Immature natural killer cell (primary cell): ENCODE data around the gene DOK6. TPM values are rescaled to one million over a fixed set of nuclear protein-coding genes. Genes with fewer than 3 reads are reported as not detected.

Experiments
- DNase-seq, 3 donors: peaks; one replicate each; pipeline ENCODE4 v3.0.0; 2022; ENCODE audit warnings: mixed read lengths in 1 of 3
- H3K27ac Mint-ChIP-seq, 6 donors: one replicate each; pipeline ENCODE4 v1.8.0; 2020; ENCODE audit warnings: mixed read lengths in 6 of 6, mild to moderate bottlenecking in 5 of 6, inconsistent platforms in 4 of 6, moderate library complexity in 3 of 6
- H3K27me3 Mint-ChIP-seq, 3 donors: one replicate each; pipeline ENCODE4 v1.8.0; 2020 to 2021; ENCODE audit warnings: low read depth in 3 of 3, mild to moderate bottlenecking in 3 of 3, mixed read lengths in 3 of 3, moderate library complexity in 3 of 3, inconsistent platforms in 1 of 3
- H3K36me3 Mint-ChIP-seq, 3 donors: one replicate each; pipeline ENCODE4 v1.8.0; 2020; ENCODE audit warnings: mixed read lengths in 3 of 3, inconsistent platforms in 2 of 3, mild to moderate bottlenecking in 2 of 3
- H3K4me1 Mint-ChIP-seq, 2 donors: one replicate each; pipeline ENCODE4 v1.8.0; 2020; ENCODE audit warnings: inconsistent platforms in 2 of 2, mild to moderate bottlenecking in 2 of 2, mixed read lengths in 2 of 2, moderate library complexity in 1 of 2
- H3K4me3 Mint-ChIP-seq, 5 donors: one replicate each; pipeline ENCODE4 v1.8.0; 2020; ENCODE audit warnings: mild to moderate bottlenecking in 5 of 5, mixed read lengths in 5 of 5, inconsistent platforms in 3 of 5, moderate library complexity in 3 of 5
- H3K9me3 Mint-ChIP-seq, 6 donors: one replicate each; pipeline ENCODE4 v1.8.0; 2020; ENCODE audit warnings: mild to moderate bottlenecking in 6 of 6, mixed read lengths in 6 of 6, inconsistent platforms in 4 of 6, moderate library complexity in 3 of 6
- polyA plus RNA-seq, 3 donors: library from polyadenylated mRNA; unstranded; fragments of 300-500 nt; fragmentation: Illumina TruSeq; gene quantifications; one replicate each; pipeline ENCODE4 v1.2.3, GENCODE V29; 2021

DOK6 gene
- polyA plus RNA-seq, 3 donors from 2014 or later, result 0.17 to 0.54 (median 0.30) TPM

DNA sequence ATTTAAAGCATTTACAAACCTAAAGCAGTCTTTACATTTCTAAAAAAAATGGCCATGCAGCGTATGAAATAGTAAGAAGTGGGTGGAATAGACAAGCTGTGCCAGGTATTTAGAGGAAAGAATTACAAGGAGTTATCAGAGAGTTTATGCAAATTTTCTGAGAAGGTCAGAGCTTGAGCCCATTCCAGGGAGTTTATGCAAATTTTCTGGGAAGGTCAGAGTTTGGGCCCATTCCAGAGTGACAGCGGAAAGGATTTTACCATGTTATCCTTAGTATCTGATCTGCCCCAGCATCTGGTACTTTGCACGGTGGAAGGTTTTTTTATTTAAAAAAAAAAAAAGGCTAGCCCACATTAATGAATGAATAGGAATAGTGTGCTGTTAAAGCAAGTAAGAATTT, 1.4 kb upstream of the DOK6 start:
- Mint-ChIP-seq H3K4me1 (peaks cover 6 to 8% of the 10 kb centered on the region in 2 donors), H3K27me3 (peaks cover 10 to 36% (median 25%) of the 10 kb centered on the region in 3 donors), H3K27ac (no peak overlapping the region), H3K9me3 (peaks cover 0 to 2% (median under 1%) of the 10 kb centered on the region in 6 donors), H3K36me3 (no peaks in the 10 kb centered on the region), H3K4me3 (peak overlapping the region in 1 of 5 donors; percentile 1)
- DNase-seq, result no peak

DNA sequence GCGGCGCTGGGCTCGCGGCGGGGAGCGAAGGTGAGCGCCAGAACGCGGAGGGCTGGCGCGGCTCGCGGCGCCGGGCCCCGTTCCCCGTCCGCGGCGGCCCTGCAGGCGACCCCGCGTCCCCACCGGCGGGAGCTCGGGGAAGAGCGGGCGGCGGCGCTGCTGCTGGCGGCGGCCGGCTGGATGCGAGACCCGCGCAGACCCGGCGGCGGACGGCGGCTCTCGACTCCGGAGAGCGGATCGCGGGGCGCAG, 213 bp downstream of the DOK6 start:
- peaks cover 10 to 47% (median 27%) of the 10 kb centered on the region in 3 donors for H3K27me3 Mint-ChIP-seq
- peaks cover 6 to 8% of the 10 kb centered on the region in 2 donors for H3K4me1 Mint-ChIP-seq
- no peaks in the 10 kb centered on the region for H3K36me3 Mint-ChIP-seq
- no peak for DNase-seq
- H3K27ac Mint-ChIP-seq, result no peak overlapping the region
- H3K4me3 Mint-ChIP-seq, result no peak overlapping the region
- H3K9me3 Mint-ChIP-seq, result peaks cover 0 to 2% (median 0%) of the 10 kb centered on the region in 6 donors

DNA sequence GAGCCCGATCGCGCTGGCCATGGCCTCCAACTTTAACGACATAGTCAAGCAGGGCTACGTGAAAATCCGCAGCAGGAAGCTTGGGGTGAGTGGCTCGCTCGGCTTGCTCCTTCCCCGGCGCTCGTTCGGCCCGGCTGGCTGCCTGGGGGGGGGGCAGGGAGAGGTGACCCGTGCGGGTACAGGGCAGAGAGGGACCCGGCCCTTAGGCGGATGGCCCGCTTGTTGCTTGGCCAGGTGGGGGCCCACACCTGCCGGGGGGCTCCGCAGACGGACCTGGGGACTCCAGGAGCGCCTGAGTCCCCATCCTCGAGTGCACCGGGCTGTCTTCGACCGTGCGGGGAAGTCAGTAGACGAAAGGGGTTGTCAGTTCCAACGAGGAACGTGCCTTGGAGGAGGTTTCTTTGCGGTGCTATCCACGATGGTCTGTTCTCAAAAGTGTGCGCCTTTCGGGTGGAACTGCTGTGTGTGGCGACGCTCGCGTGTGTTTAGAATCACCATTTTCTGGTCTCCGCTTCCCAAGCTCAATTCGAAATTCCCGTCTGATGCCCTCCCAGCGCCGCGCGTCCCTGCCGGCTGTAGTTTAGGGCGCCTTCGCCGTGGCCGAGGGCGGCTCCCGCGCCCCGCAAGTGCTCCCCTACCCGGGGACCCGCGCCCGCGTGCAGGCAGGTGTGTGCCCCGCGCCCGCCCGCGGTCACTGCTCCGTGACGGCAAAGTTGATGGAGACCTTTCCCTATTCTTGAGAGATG, 711 bp downstream of the DOK6 start:
- Mint-ChIP-seq H3K27ac (no peak overlapping the region), H3K36me3 (no peaks in the 10 kb centered on the region), H3K27me3 (peaks cover 10 to 47% (median 26%) of the 10 kb centered on the region in 3 donors), H3K9me3 (peaks cover 0 to 2% (median 0%) of the 10 kb centered on the region in 6 donors), H3K4me1 (peaks cover 6 to 8% of the 10 kb centered on the region in 2 donors), H3K4me3 (peak overlapping the region in 2 of 5 donors; percentile 10 to 46)
- DNase-seq, result no peak

DNA sequence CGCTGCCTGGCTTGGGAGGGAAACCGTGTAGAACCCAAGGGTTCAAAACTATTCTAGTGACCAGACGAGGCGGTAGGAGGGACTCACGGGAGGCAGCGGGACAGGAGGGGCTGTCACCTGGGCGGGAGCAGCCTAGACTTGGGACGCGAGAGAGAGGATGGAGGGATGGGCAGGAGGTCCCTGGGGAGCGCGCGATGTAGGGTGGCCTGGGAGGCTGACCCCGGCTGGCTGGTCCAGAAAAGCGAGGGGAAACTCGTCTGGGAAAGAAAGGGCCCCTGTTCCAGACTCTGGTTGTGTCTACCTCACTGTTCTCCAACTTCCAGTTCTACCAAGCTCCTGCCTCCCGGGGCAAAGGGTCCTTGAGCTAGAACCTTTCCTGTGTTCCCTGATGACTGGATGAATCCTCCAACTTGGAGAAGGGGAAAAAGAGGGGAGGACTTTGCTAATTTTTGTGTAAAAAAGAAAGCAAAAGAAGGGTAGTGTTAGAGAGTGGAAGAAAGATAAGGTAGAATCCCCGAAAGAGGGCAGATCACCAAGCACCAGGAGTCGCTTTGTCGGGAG, 1.4 kb downstream of the DOK6 start:
- H3K36me3 Mint-ChIP-seq, result no peaks in the 10 kb centered on the region
- DNase-seq, result no peak
- peaks cover 10 to 43% (median 22%) of the 10 kb centered on the region in 3 donors for H3K27me3 Mint-ChIP-seq
- H3K4me1 Mint-ChIP-seq, result peaks cover 6 to 8% of the 10 kb centered on the region in 2 donors
- peak overlapping the region in 1 of 5 donors; percentile 26 for H3K4me3 Mint-ChIP-seq
- H3K27ac Mint-ChIP-seq, result no peak overlapping the region
- peaks cover 0 to 2% (median 0%) of the 10 kb centered on the region in 6 donors for H3K9me3 Mint-ChIP-seq

DNA sequence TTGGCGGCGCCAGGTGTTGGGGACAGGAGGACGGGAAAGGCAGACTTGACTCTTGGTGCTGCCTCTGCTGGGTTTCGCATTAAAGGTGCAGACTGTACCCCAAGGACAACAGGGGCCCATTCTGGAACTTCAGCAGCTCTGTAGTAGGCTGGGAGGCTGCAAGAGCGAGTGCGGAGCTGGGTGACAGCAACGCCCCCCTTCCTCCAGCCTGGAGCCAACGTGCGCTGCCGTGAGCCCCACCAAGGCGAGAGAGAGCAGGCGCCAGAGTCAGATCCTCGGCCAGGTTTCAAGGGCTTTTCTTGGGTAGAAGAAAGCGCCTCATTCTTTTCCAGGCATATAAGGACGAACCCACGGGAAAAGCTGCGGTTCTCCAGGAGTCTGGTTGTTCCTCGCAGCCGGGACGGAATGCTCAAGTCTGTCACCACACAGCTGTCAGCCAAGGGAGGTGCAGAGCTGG, 1.9 kb downstream of the DOK6 start:
- Mint-ChIP-seq H3K4me3 (no peak overlapping the region), H3K27me3 (peaks cover 10 to 43% (median 20%) of the 10 kb centered on the region in 3 donors), H3K4me1 (peaks cover 6 to 8% of the 10 kb centered on the region in 2 donors), H3K27ac (no peak overlapping the region), H3K36me3 (no peaks in the 10 kb centered on the region), H3K9me3 (peaks cover 0 to 2% (median 0%) of the 10 kb centered on the region in 6 donors)
- DNase-seq, result no peak

DNA sequence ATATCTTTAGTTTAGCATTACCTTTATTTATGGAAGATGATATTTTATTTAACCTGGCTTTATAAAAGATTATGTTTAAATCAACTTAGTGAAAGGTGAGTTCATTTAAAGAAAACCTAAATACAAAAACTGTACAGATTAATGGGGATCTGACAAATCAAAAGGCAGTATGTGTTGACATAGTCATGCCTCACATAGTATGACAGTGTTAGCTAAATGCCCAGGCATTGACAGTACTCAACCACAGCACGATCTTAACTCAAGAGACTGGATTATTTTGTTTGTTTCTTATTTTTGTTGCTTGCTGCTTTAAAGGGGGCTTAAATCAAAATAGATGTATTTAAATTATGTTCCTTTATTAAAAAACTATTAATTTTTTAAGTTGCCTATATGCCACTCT, 7.8 kb downstream of the DOK6 start:
- Mint-ChIP-seq H3K4me1 (no peaks in the 10 kb centered on the region), H3K36me3 (no peaks in the 10 kb centered on the region), H3K4me3 (no peak overlapping the region), H3K27me3 (peaks cover 2 to 17% (median 3%) of the 10 kb centered on the region in 3 donors), H3K9me3 (no peaks in the 10 kb centered on the region), H3K27ac (no peak overlapping the region)
- no peak for DNase-seq

DNA sequence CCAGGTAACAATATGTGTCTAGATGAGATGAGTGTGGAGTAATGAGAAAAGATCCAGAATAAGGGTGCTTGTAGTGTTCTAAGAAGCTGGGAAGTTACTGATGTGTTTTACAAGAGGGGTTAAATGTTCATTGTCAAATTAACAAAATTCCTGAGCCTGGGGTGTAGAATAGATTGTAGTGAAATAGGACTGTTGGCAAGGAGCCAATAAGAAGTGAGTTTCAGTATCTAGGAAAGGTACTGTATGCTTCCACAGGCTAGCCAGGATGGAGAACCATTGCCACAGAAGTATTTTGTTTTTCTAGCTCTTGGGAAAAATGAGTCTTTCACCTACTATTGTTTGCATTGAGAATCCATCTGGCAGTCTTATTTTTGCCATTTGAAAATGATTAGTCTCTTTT, 10.5 kb downstream of the DOK6 start:
- Mint-ChIP-seq H3K27me3 (peaks cover 0 to 6% (median 4%) of the 10 kb centered on the region in 3 donors), H3K27ac (no peak overlapping the region), H3K4me3 (no peak overlapping the region), H3K36me3 (no peaks in the 10 kb centered on the region), H3K4me1 (no peaks in the 10 kb centered on the region), H3K9me3 (no peaks in the 10 kb centered on the region)
- no peak for DNase-seq

DNA sequence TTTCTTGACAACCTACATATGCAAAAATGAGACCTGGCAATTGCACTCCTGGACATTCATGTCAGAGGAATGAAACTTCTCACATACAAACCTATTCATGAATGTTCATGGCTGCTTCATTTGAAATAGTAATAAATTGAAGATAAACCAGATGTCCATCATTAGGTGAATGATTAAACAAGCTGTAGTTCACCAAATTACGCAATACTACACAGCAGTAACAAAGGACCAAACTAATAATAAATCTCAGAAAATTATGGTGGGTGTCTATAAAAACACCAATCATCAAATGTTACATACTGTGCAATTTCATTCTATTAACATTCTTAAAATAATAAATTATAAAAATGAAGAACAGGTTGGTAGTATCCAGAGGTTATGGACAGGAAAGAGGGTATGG, 13.5 kb downstream of the DOK6 start:
- Mint-ChIP-seq H3K27ac (no peak overlapping the region), H3K36me3 (no peaks in the 10 kb centered on the region), H3K9me3 (no peaks in the 10 kb centered on the region), H3K4me3 (no peak overlapping the region), H3K4me1 (no peaks in the 10 kb centered on the region), H3K27me3 (peaks cover 0 to 8% (median 6%) of the 10 kb centered on the region in 3 donors)
- no peak for DNase-seq

DNA sequence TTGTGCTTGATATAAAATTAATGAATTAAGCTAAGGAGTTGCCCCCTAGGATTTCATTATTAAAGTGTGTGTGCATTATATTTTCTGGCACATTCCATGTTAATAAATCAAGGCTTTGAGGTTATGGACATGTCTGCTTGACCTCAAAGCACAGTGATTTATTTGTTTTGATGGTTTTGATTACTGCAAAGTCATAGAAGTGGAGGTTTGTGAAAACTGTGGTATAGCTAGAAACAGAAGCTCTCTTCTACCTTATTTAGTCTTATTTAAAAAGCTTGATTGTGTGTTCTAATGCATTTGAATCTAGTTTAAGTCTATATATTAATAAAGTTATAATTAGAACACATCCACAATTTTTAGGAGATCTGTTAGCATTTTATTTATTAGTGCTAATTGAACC, 32.2 kb downstream of the DOK6 start:
- Mint-ChIP-seq H3K4me1 (no peaks in the 10 kb centered on the region), H3K9me3 (peaks cover 0 to 2% (median 0%) of the 10 kb centered on the region in 6 donors), H3K36me3 (no peaks in the 10 kb centered on the region), H3K27me3 (peaks cover 0 to 4% (median 2%) of the 10 kb centered on the region in 3 donors), H3K27ac (no peak overlapping the region), H3K4me3 (no peak overlapping the region)
- no peak for DNase-seq

DNA sequence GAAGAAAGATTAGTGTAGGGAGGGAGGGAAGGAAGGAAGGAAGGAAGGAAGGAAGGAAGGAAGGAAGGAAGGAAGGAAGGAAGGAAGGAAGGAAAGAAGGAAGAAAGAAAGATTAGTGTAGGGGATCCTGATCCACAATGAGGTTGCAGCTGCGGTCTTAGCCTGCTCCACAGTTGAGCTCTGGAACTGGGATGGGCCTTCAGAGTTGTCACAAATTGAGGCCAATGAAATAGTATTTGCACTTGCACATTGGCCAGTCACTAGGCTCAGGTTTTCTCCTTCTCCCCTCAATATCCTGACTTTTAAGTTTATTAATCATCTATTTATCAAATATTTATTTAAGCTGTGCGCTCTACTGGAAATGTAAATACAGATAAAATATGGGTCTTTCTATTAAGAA, 34.3 kb downstream of the DOK6 start:
- no peak for DNase-seq
- no peaks in the 10 kb centered on the region for H3K4me1 Mint-ChIP-seq
- no peak overlapping the region for H3K27ac Mint-ChIP-seq
- peaks cover 0 to 5% (median 4%) of the 10 kb centered on the region in 3 donors for H3K27me3 Mint-ChIP-seq
- peaks cover 0 to 5% (median 0%) of the 10 kb centered on the region in 6 donors for H3K9me3 Mint-ChIP-seq
- H3K4me3 Mint-ChIP-seq, result no peak overlapping the region
- H3K36me3 Mint-ChIP-seq, result no peaks in the 10 kb centered on the region

DNA sequence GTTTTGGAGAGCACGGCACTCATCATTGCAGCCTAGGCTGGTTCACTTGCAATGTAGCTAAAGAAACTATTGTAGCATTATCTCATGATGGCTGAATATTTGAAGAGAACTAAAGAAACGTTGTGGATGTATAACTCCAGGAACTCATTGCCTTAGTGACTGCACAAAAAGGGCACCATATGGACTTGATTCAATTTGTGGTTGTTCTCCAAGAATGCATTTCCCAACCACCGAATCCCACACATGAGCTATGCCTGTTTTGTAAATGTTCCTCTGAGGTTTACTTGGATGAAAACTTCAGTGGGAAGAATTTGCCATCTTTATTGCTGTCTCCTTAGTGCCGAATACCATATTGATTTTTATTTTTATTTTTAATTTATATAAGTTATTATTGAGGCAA, 43.5 kb downstream of the DOK6 start:
- H3K27ac Mint-ChIP-seq, result no peak overlapping the region
- H3K36me3 Mint-ChIP-seq, result no peaks in the 10 kb centered on the region
- peaks cover 0 to 5% (median 3%) of the 10 kb centered on the region in 3 donors for H3K27me3 Mint-ChIP-seq
- no peak for DNase-seq
- H3K4me3 Mint-ChIP-seq, result no peak overlapping the region
- H3K9me3 Mint-ChIP-seq, result peaks cover 0 to 10% (median 2%) of the 10 kb centered on the region in 6 donors
- H3K4me1 Mint-ChIP-seq, result no peaks in the 10 kb centered on the region

DNA sequence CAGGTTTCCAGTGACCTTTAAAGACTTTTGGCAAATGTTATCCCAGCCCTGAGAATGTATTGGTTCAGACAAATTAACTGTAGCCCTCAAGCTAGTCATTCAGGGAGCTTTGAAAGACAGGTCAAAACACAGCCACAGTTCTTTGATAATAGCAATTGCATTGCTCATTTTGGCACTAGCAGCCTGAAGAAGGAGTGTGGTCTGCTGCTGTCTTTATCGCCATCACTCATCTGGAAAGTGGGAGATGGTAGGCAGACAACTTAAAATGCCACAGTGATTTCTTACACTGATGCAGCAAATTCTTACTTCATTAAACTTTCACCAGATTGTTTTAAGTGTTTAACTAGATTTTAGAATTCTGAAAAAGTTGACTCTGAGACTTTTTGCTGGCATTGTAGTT, 47.2 kb downstream of the DOK6 start:
- Mint-ChIP-seq H3K27ac (no peak overlapping the region), H3K4me3 (no peak overlapping the region), H3K36me3 (no peaks in the 10 kb centered on the region), H3K4me1 (no peaks in the 10 kb centered on the region), H3K9me3 (peaks cover 0 to 5% (median 2%) of the 10 kb centered on the region in 6 donors), H3K27me3 (peaks cover 0 to 3% (median 1%) of the 10 kb centered on the region in 3 donors)
- no peak for DNase-seq

DNA sequence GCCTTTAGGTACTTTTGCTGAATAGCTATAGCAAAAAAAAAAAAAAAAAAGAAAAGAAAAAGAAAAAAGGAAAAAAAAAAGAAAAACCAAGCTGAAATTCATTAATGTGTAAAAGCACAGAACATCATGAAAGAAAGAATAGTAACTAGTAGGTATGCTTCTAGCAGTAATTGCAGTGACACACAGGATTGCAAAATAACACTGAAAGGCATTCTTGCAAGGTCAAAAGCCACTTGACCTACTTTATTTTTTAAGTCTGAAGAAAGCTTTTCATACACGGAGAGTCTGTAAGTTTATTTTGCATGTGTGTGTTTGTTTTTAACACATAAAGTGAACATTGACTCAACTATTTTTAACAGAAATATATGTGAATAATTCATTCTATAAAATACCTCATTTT, 54.4 kb downstream of the DOK6 start:
- DNase-seq, result no peak
- Mint-ChIP-seq H3K4me1 (no peaks in the 10 kb centered on the region), H3K4me3 (no peak overlapping the region), H3K9me3 (peaks cover 0 to 4% (median 0%) of the 10 kb centered on the region in 6 donors), H3K27ac (no peak overlapping the region), H3K27me3 (peaks cover 0 to 2% (median 0%) of the 10 kb centered on the region in 3 donors), H3K36me3 (no peaks in the 10 kb centered on the region)

DNA sequence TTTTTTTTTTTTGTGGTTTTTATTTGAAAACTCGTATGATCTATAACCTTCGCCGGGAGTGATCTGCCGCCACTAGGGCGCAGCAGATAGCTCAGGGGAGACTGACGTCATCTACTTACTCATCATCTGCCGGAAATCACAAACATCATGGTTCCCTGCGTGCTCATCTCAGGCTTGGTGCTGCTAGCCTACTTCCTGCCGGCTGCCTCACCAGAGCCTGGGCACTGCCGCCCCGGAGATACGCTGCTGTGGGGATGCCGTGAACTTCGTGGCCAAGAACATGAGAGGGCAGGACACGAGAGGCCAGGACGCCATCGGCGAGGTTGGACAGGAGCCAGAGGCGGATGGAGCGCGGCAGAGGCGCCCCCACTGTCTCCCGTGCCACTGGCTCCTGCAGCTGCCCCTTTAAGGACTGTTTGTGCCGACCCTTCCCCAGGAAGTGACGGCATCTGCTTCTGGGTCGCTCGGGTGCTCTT, 68.8 kb downstream of the DOK6 start:
- no peak overlapping the region for H3K27ac Mint-ChIP-seq
- peak in 1 of 3 donors; percentile 55 for DNase-seq
- no peaks in the 10 kb centered on the region for H3K4me1 Mint-ChIP-seq
- peak overlapping the region in 1 of 5 donors; percentile 16 for H3K4me3 Mint-ChIP-seq
- no peaks in the 10 kb centered on the region for H3K36me3 Mint-ChIP-seq
- H3K9me3 Mint-ChIP-seq, result no peaks in the 10 kb centered on the region
- peaks cover 0 to 7% (median 5%) of the 10 kb centered on the region in 3 donors for H3K27me3 Mint-ChIP-seq
